Keratinocyte (primary cell): ENCODE measurements around the gene HIKESHI. TPM values are rescaled to one million over a fixed set of nuclear protein-coding genes. Genes with fewer than 3 reads are reported as not detected.
"Not testable (repeated sequence)": the region's sequence is repeated elsewhere in the genome, so short reads cannot be mapped to it uniquely, and the experiment has no call there.

Source experiments
- DNase-seq: peaks from one replicate; pipeline ENCODE4 v3.0.0-alpha.2; 2011; ENCODE audit warnings: low read depth, missing footprints, low spot score
- FAIRE-seq: peaks from 2 replicates; lab custom pipeline; 2011; peaks lifted over from hg19 to GRCh38; lab: Jason Lieb, UNC
- H2AFZ ChIP-seq: 2 replicates; pipeline ENCODE4 v1.6.0; 2012; ENCODE audit warnings: low read length, control low read depth, inconsistent platforms; ENCODE audit not compliant: control insufficient read depth
- H3K27ac ChIP-seq: 2 replicates; pipeline ENCODE4 v1.5.1; 2011; ENCODE audit warnings: low read length; ENCODE audit not compliant: control insufficient read depth, insufficient read depth
- H3K27me3 ChIP-seq: 3 replicates; pipeline ENCODE4 v1.6.0; 2011; ENCODE audit warnings: low read length; ENCODE audit not compliant: control insufficient read depth, insufficient read depth; ENCODE audit errors: extremely low read depth
- H3K36me3 ChIP-seq, 2 experiments: 2 replicates in 1 of 2; 3 replicates in 1 of 2; pipeline ENCODE4 v1.5.1; 2011; ENCODE audit warnings: low read length in 2 of 2, mild to moderate bottlenecking in 1 of 2; ENCODE audit not compliant: control insufficient read depth in 2 of 2, insufficient read depth in 2 of 2; ENCODE audit errors: extremely low read depth in 1 of 2
- H3K4me1 ChIP-seq: 3 replicates; pipeline ENCODE4 v1.5.1; 2011; ENCODE audit warnings: low read length; ENCODE audit not compliant: control insufficient read depth, insufficient read depth; ENCODE audit errors: extremely low read depth
- H3K4me2 ChIP-seq: 3 replicates; pipeline ENCODE4 v1.6.0; 2011; ENCODE audit warnings: low read depth, low read length; ENCODE audit not compliant: control insufficient read depth, insufficient read depth; ENCODE audit errors: extremely low read depth
- H3K4me3 ChIP-seq, 3 experiments: fragments of 200-600 bp in 1 of 3; sonication (generic) in 1 of 3; 2 replicates in 2 of 3; 3 replicates in 1 of 3; pipeline ENCODE4 v1.5.1; 2011 to 2016; ENCODE audit warnings: low read length in 3 of 3, mild to moderate bottlenecking in 3 of 3, control low read depth in 2 of 3, inconsistent platforms in 1 of 3, low read depth in 1 of 3, mixed read lengths in 1 of 3, mixed run types in 1 of 3, moderate library complexity in 1 of 3; ENCODE audit not compliant: control insufficient read depth in 2 of 3, insufficient read depth in 2 of 3; ENCODE audit errors: extremely low read depth in 1 of 3
- H3K79me2 ChIP-seq: 2 replicates; pipeline ENCODE4 v1.6.0; 2012; ENCODE audit warnings: low read length; ENCODE audit not compliant: control insufficient read depth, insufficient read depth
- H3K9ac ChIP-seq: 3 replicates; pipeline ENCODE4 v1.6.0; 2011; ENCODE audit warnings: low read length; ENCODE audit not compliant: control insufficient read depth, insufficient read depth; ENCODE audit errors: extremely low read depth
- H3K9me1 ChIP-seq: 3 replicates; pipeline ENCODE4 v1.6.0; 2011; ENCODE audit warnings: low read length; ENCODE audit not compliant: control insufficient read depth, insufficient read depth; ENCODE audit errors: extremely low read depth
- H3K9me3 ChIP-seq: 2 replicates; pipeline ENCODE4 v1.5.1; 2012; ENCODE audit warnings: low read depth, low read length; ENCODE audit not compliant: control insufficient read depth
- H4K20me1 ChIP-seq: 3 replicates; pipeline ENCODE4 v1.6.0; 2011; ENCODE audit warnings: low read length; ENCODE audit not compliant: control insufficient read depth, insufficient read depth; ENCODE audit errors: extremely low read depth
- CTCF ChIP-seq, 3 experiments: IDR thresholded peaks in 1 of 3; conservative IDR thresholded peaks in 1 of 3; optimal IDR thresholded peaks in 1 of 3; 2 replicates in 2 of 3; 3 replicates in 1 of 3; pipeline versions ENCODE3 to v1.5.1; 2011; ENCODE audit warnings: low read length in 3 of 3, mild to moderate bottlenecking in 3 of 3, moderate library complexity in 2 of 3, control low read depth in 1 of 3, inconsistent platforms in 1 of 3; ENCODE audit not compliant: insufficient read depth in 2 of 3; ENCODE audit errors: extremely low read depth in 1 of 3
- EZH2 ChIP-seq: IDR thresholded peaks from one replicate; pipeline ENCODE4 v1.6.1; 2012; ENCODE audit warnings: inconsistent platforms, mild to moderate bottlenecking, low read length, moderate library complexity
- dilution Hi-C: fragments of 300-500 bp; cut with MboI; formaldehyde crosslinking; loops from one replicate; pipeline ENCODE4 v1.7.0; 2020; ENCODE audit warnings: low sequenced_read_pairs; ENCODE audit not compliant: extremely low pct_ligation_motif_present
- polyA plus RNA-seq, 5 experiments: library from polyadenylated mRNA; depleted of rRNA in 3 of 5; stranded (reverse) in 3 of 5; stranded (forward) in 1 of 5; unstranded in 1 of 5; fragments of >200 nt; gene quantifications; 1 replicate in 1 of 5; 2 replicates in 3 of 5; 3 replicates in 1 of 5; pipeline versions ENCODE4 v1.2.1 to v1.2.3, GENCODE V29; 2011 to 2012; ENCODE audit warnings: missing spikeins in 2 of 5, low read depth in 1 of 5, low replicate concordance in 1 of 5

Gene HIKESHI
- polyA plus RNA-seq, 1 donor (not counting 4 experiments of a cell fraction or from before 2014, with no cell fraction given): 89.4 TPM

- H3K27ac ChIP-seq: peak overlapping the region; percentile 89
- FAIRE-seq: no peak
Observed at GRCh38 chr11:86303257-86303656, 1.2 kb downstream of the HIKESHI start.

GRCh38 chr11:86308710-86309109 is 6.7 kb downstream of the HIKESHI start:
- peaks cover 22% of the 10 kb centered on the region for H3K79me2 ChIP-seq
- H3K27ac ChIP-seq, DNase-seq, H4K20me1 ChIP-seq, H3K36me3 ChIP-seq, H3K9ac ChIP-seq, FAIRE-seq, H3K4me3 ChIP-seq, H2AFZ ChIP-seq, dilution Hi-C loops, H3K4me2 ChIP-seq, H3K27me3 ChIP-seq, H3K4me1 ChIP-seq, H3K9me3 ChIP-seq, H3K9me1 ChIP-seq: not testable (repeated sequence)

More at GRCh38 chr11:86303257-86303656, 1.2 kb downstream of the HIKESHI start:
- H3K9me3 ChIP-seq: no peaks in the 10 kb centered on the region
- no peaks in the 10 kb centered on the region for H3K36me3 ChIP-seq
- H3K79me2 ChIP-seq: peaks cover 31% of the 10 kb centered on the region
- peak overlapping the region; percentile 90 for H3K9ac ChIP-seq
- H3K4me3 ChIP-seq: peak overlapping the region; percentile 76 to 98 (median 97)
- TF ChIP-seq CTCF (optimal IDR thresholded peaks at IDR 0.05 in 1 of 3, IDR thresholded peaks at IDR 0.05 in 1 of 3, conservative IDR thresholded peaks at IDR 0.05 in 1 of 3; ENCODE audit: extremely low read depth in 1 of 3, insufficient read depth in 2 of 3, low read length in 3 of 3) (no peak), EZH2 (no peak)
- peaks cover 13% of the 10 kb centered on the region for H3K4me1 ChIP-seq
- dilution Hi-C loops: no loop called here
- no peak overlapping the region for H2AFZ ChIP-seq
- H3K9me1 ChIP-seq: no peaks in the 10 kb centered on the region
- peak overlapping the region; percentile 95 for H3K4me2 ChIP-seq
- no peaks in the 10 kb centered on the region for H3K27me3 ChIP-seq
- no peak for DNase-seq
- H4K20me1 ChIP-seq: no peaks in the 10 kb centered on the region

- TF ChIP-seq CTCF (optimal IDR thresholded peaks at IDR 0.05 in 1 of 3, IDR thresholded peaks at IDR 0.05 in 1 of 3, conservative IDR thresholded peaks at IDR 0.05 in 1 of 3; ENCODE audit: extremely low read depth in 1 of 3, insufficient read depth in 2 of 3, low read length in 3 of 3): no peak
- no peak for TF ChIP-seq EZH2
- Histone ChIP-seq H3K9ac (no peak overlapping the region), H3K4me2 (no peak overlapping the region), H3K4me3 (no peak overlapping the region), H3K9me1 (no peaks in the 10 kb centered on the region), H3K36me3 (peaks cover 0 to 4% of the 10 kb centered on the region in 2 experiments), H3K9me3 (no peaks in the 10 kb centered on the region), H3K27me3 (no peaks in the 10 kb centered on the region), H3K79me2 (peaks cover 12% of the 10 kb centered on the region), H2AFZ (no peak overlapping the region), H4K20me1 (no peaks in the 10 kb centered on the region), H3K27ac (no peak overlapping the region), H3K4me1 (no peaks in the 10 kb centered on the region)
- dilution Hi-C loops: no loop called here
- DNase-seq (no peak), FAIRE-seq (no peak)
Observed at GRCh38 chr11:86313793-86314192, 11.8 kb downstream of the HIKESHI start.
